NCI-H2196 (cell line): ENCODE data around the gene HSFX1.

Source experiments
- DNase-seq: peaks from one replicate; lab custom pipeline; 2025; ENCODE audit not compliant: unreplicated experiment; lab: John Stamatoyannopoulos, UW

HSFX1 gene

DNA sequence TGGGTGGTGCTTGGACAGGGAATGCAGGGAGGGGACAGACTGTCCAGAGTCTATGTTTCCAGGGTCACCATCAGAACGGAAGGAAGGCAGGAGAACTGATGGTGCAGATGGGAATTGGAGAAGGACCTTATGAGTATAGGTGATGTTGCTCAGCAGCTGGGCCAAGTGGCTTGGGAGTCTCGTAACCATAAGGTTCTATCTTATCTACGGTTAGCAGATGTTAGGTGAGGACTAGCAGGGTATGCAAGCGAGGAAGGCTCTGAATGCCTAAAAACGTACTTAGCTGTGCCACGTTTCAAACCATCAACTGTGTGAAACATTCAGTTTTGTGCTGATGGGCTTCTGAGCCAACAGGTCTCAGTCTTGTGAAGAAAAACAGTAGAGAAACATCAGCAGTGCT, 30.2 kb downstream of the HSFX1 start:
- no peak for DNase-seq

DNA sequence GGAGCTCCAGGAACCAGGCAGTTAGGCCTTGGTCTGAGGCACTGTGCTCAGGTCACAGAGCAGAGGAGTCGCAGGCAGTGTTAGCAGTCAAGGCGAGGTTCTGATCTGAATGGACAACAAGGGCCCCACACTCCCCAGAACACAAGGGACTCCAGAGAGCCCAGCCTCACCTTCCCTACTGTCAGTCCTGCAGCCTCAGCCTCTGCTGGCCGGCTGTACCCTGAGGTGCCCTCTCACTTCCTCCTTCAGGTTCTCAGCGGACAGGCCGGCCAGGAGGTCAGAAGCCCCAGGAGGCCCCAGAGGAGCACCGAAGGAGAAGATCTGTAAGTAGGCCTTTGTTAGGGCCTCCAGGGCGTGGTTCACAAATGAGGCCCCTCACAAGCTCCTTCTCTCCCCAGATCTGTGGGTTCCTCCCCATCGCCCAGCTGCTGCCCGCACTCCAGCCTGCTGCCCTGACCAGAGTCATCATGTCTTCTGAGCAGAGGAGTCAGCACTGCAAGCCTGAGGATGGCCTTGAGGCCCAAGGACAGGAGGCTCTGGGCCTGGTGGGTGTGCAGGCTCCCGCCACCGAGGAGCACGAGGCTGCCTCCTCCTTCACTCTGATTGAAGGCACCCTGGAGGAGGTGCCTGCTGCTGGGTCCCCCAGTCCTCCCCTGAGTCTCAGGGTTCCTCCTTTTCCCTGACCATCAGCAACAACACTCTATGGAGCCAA, 34.0 kb downstream of the HSFX1 start:
- DNase-seq, result no peak

DNA sequence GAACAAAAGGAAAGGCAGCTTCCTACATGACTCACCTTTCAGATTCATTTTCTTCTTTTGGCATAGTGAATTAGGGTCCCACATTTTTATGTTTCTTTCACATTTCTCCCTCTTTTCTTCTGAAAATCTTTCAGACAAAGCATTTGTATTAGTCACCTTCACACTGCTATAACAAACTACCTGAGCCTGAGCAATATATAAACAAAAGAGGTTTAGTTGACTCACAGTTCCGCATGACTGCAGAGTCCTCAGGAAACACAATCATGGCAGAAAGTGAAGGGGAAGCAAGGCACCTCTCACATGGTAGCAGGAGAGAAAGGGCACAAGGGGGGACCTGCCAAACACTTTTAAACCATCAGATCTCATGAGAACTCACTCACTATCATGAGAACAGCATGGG, 44.8 kb downstream of the HSFX1 start:
- DNase-seq, result no peak

DNA sequence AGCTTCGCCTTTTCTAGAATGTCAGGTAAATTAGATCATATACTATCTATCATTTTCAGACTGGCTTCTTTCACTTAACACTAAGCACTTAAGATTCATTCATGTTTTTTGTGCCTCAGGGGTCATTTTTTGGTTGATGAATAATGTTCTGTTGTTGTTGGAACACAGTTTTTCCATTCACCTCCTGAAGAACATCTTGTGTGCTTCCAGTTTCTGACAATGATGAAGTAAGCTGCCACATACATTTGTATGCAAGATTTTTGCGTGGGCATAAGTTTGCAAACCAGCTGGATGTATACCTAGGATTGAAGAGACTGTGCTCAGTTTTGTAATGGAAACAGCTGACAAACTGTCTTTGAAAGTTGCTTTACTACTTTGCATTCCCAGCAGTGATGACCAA, 45.5 kb downstream of the HSFX1 start:
- DNase-seq, result no peak

DNA sequence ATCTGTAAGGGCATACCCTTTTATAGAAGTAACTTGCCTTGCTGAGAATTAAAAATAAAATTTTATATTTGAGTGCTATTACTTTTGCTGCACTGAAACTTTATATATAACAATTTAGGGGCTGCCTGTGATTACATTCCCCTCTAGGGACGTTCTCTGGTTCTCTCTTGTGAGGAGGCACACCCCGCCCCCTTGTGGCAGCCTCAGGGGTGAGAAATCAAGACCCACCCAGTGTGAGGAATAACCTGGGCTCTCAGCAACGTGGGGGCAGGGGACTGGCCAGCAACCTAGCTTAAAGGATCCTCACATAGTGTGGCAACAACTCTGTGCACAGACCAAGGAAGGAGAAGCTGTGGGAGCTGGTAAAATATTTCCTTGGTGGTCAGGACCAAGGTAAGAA, 51.6 kb downstream of the HSFX1 start:
- peak; percentile 1 for DNase-seq
